H1 (cell line): ENCODE results near the gene PAK5.

Experiments
- ASH2L ChIP-seq: fragments of 200-600, 300-600 bp; sonication (generic); IDR thresholded peaks from one replicate; pipeline ENCODE4 v1.7.1; 2017; ENCODE audit warnings: low read length
- BRCA1 ChIP-seq: IDR thresholded peaks from 2 replicates; pipeline ENCODE4 v1.6.1; 2012; ENCODE audit warnings: low read depth, low read length, improper control_type of control experiment
- CHD1 ChIP-seq: IDR thresholded peaks from 2 replicates; pipeline ENCODE4 v1.6.1; 2012; ENCODE audit warnings: low read depth, low read length, improper control_type of control experiment
- CTCF ChIP-seq, 3 experiments: IDR thresholded peaks; 1 replicate in 2 of 3; 2 replicates in 1 of 3; pipeline versions ENCODE4 v1.5.1 to v1.6.1; 2011; ENCODE audit warnings: low read length in 3 of 3, mild to moderate bottlenecking in 3 of 3, inconsistent platforms in 2 of 3, low read depth in 1 of 3, moderate library complexity in 1 of 3; ENCODE audit not compliant: insufficient read depth in 1 of 3; ENCODE audit errors: control extremely low read depth in 1 of 3
- EZH2 ChIP-seq: fragments of 200-600 bp; sonication (generic); IDR thresholded peaks from 2 replicates; pipeline ENCODE4 v1.7.1; 2012; ENCODE audit warnings: low read depth, mild to moderate bottlenecking, moderate library complexity, low read length, inconsistent platforms; ENCODE audit not compliant: severe bottlenecking
- HDAC6 ChIP-seq: IDR thresholded peaks from one replicate; pipeline ENCODE4 v1.7.1; 2012; ENCODE audit warnings: low read depth, mild to moderate bottlenecking, inconsistent platforms, low read length, moderate library complexity
- MAX ChIP-seq: IDR thresholded peaks from 2 replicates; pipeline ENCODE4 v1.6.1; 2012; ENCODE audit warnings: inconsistent platforms
- TCF12 ChIP-seq: IDR thresholded peaks from 2 replicates; pipeline ENCODE4 v1.6.1; 2011; ENCODE audit warnings: low read depth, mild to moderate bottlenecking, low read length
- USF2 ChIP-seq: IDR thresholded peaks from 2 replicates; pipeline ENCODE4 v1.6.1; 2011; ENCODE audit warnings: low read length, improper control_type of control experiment

GRCh38 chr20:9686001-9686400, 152.9 kb downstream of the PAK5 start:
- TF ChIP-seq EZH2: no peak
- TF ChIP-seq USF2: no peak
- no peak for TF ChIP-seq BRCA1
- no peak for TF ChIP-seq CTCF (IDR thresholded peaks at IDR 0.05; ENCODE audit: control extremely low read depth in 1 of 3, insufficient read depth in 1 of 3, low read depth in 1 of 3, low read length in 3 of 3)
- TF ChIP-seq ASH2L: no peak
- no peak for TF ChIP-seq TCF12
- no peak for TF ChIP-seq MAX
- TF ChIP-seq HDAC6: no peak
- no peak for TF ChIP-seq CHD1
